GM12873 (cell line): Measurements from ENCODE around the gene TNS3.

Experiments
- CTCF ChIP-seq: IDR thresholded peaks from 2 replicates; pipeline ENCODE4 v1.5.1; 2012; ENCODE audit warnings: low read depth, mild to moderate bottlenecking, moderate library complexity, low read length, control low read depth; ENCODE audit not compliant: insufficient read depth; ENCODE audit errors: missing control alignments

The TNS3 gene

DNA sequence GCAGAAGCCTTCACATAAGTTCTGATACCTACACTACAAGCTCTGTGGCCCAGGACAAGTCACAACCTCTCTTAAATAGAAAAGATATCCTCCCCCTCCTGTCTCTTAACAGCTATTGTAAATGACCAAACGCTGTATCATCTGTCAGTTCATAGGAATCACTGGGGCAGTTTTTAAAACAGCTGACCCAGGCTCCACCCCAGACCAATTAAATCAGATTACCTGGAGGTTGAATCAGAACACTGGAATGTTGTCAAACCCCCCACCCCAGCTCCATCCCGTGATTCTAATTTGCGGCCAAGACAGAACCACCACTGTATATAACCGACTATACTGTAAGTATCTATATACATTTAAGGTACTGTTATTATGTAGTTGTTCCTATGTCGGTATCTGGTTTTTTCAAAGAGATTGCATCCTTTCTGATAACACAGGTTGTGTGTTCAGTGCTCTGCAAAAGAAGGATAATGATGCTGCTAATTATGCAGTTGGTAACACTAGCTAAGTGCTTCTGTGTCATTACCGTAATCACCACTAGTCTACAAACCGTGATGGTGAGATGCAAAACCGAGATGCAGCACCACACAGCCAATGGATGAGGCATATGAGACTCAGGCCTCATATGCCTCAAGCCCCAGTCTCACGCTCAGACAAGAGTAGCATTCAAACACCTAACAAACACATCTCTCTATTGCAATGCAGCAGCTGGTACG is 47.4 kb downstream of the TNS3 start:
- TF ChIP-seq CTCF, result no peak

- no peak for TF ChIP-seq CTCF
These were observed 50.1 kb downstream of the TNS3 start for GRCh38 chr7:47531584-47532492.

DNA sequence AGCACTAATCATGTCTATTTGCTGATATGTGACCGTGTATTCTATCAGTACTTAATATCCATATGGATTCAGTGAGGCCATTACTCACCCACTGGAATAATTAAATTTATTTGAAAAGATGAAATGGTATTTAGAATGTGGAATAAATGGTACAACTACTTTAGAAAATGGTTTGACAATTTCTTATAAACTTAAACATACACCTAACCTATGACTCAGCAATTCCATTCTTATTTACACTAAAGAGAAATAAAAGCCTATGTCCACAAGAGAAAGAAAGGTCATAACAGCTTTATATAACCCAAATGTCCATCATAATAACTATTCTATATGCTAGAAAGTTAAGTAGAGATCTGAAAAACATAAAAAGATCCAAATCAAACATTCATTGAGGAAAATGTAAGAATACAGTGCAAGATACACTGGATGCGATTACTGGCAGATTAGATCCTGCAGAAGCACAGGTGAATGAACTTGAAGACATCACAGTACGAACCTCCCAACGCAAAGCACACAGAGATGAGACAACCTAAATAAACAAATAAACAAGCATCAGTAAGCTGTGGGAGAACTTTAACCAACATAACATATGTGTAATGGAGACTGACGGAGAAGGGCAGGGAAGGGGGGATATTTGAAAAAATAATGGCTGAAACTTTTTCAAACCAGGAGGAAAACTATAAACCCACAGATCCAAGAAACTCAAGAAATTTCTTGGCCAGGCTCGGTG is 51.9 kb downstream of the TNS3 start:
- TF ChIP-seq CTCF, result no peak

DNA sequence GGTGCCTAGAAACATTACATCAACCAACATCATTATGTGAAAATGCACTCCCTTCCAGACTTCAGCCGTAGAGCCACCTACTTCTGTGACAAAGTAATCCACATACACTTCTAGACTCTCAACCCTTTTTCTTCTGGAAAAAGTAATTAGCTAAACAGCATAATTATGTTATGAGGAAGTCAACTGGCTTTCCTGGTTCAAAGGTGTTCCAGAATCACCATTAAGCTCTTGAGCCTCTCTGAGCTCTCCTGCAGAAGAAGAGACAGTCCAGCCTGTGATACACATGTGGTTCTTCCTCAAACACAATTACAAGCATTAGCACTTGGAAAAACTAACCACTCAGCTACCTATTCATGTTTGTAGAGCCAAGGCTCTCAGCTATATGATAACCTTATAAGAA is 52.5 kb downstream of the TNS3 start:
- no peak for TF ChIP-seq CTCF

- TF ChIP-seq CTCF, result no peak
These were observed 53.4 kb downstream of the TNS3 start for GRCh38 chr7:47528471-47528870.

DNA sequence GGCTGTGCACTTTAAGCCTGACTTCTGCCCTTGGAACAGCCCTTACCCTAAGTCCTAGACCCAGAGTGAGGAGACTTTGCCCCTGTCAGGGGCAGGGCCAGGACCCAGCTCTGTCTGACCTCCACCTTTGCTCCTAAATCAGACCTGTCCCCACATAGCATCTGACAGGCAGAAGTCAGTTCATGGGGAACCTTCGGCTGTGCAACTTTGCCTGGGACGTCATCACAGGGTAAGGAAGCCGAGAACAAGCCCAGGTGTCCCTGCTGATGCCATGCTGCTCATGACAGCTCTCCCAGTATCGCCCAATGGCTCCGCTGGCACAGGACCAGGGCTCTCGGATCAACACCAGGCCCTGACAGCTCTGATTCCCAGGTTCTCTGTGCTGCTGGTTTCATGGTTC is 55.4 kb downstream of the TNS3 start:
- TF ChIP-seq CTCF, result no peak
